ENCODE results near the gene DNAAF5. TPM values are rescaled to one million over a fixed set of nuclear protein-coding genes. Genes with fewer than 3 reads are reported as not detected.

DNAAF5 gene
- total and polyA plus RNA-seq, 2 of the 13 experiments (the other 11 are each of a cell fraction or from before 2014, with no cell fraction given): 11.9 to 21.5 TPM

- no TSS peak for BruUV-seq (replicated peaks)
- intact Hi-C loops (cut with micrococcal nuclease; ENCODE audit: unreplicated experiment): no loop called here
- ATAC-seq (no peak), DNase-seq (ENCODE audit: low spot score) (no peak), FAIRE-seq (no peak)
- CTCF ChIA-PET (ENCODE audit: low intra/inter-chr PET ratio, low total read pairs): no interaction called here
- WGBS (ENCODE audit: low lambda C conversion rate): 87% methylated on average over 11 of the region's 12 CpGs
- H3K79me2 ChIP-seq (ENCODE audit: insufficient read depth, low read length): peaks cover 79% of the 10 kb centered on the region
- no peak overlapping the region for H3K9ac ChIP-seq (ENCODE audit: insufficient read depth, low read depth, low read length)
- H4K20me1 ChIP-seq (ENCODE audit: insufficient read depth, low read length): 0 out of 2 replicates have a peak, but pooled peaks cover 11% of the 10 kb centered on the region
- in situ Hi-C loops (cut with HindIII; ENCODE audit: extremely low pct_ligation_motif_present, low pct_unique_long_range_greater_than_20kb): no loop called here
- H3K4me3 ChIP-seq (replicated peaks in 1 of 3; ENCODE audit: insufficient read depth in 1 of 3, low read depth in 2 of 3, low read length in 3 of 3): no peak overlapping the region
- H3K27ac ChIP-seq (ENCODE audit: extremely low read length, insufficient read depth, low read length): no peak overlapping the region
- peaks cover 2 to 12% of the 10 kb centered on the region in 2 experiments; a peak in 4 of 5 replicates for H3K36me3 ChIP-seq (replicated peaks in 1 of 2; ENCODE audit: control insufficient read depth in 1 of 2, insufficient read depth in 2 of 2, low read length in 2 of 2)
- H3K9me3 ChIP-seq (ENCODE audit: low read length): no peaks in the 10 kb centered on the region
- no peak overlapping the region for H3K4me2 ChIP-seq (ENCODE audit: low read depth, low read length)
- TF ChIP-seq, protein P1, sequence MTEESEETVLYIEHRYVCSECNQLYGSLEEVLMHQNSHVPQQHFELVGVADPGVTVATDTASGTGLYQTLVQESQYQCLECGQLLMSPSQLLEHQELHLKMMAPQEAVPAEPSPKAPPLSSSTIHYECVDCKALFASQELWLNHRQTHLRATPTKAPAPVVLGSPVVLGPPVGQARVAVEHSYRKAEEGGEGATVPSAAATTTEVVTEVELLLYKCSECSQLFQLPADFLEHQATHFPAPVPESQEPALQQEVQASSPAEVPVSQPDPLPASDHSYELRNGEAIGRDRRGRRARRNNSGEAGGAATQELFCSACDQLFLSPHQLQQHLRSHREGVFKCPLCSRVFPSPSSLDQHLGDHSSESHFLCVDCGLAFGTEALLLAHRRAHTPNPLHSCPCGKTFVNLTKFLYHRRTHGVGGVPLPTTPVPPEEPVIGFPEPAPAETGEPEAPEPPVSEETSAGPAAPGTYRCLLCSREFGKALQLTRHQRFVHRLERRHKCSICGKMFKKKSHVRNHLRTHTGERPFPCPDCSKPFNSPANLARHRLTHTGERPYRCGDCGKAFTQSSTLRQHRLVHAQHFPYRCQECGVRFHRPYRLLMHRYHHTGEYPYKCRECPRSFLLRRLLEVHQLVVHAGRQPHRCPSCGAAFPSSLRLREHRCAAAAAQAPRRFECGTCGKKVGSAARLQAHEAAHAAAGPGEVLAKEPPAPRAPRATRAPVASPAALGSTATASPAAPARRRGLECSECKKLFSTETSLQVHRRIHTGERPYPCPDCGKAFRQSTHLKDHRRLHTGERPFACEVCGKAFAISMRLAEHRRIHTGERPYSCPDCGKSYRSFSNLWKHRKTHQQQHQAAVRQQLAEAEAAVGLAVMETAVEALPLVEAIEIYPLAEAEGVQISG (CRISPR knock-in tag; IDR thresholded peaks at IDR 0.05): no peak
- TF ChIP-seq ZNF672 (CRISPR knock-in tag; IDR thresholded peaks at IDR 0.05): no peak
- TF ChIP-seq ELF4 (CRISPR knock-in tag; IDR thresholded peaks at IDR 0.05; ENCODE audit: borderline replicate concordance): no peak
- TF ChIP-seq ZNF839 (CRISPR knock-in tag; IDR thresholded peaks at IDR 0.05; ENCODE audit: borderline replicate concordance): no peak
- TF ChIP-seq, protein P2, sequence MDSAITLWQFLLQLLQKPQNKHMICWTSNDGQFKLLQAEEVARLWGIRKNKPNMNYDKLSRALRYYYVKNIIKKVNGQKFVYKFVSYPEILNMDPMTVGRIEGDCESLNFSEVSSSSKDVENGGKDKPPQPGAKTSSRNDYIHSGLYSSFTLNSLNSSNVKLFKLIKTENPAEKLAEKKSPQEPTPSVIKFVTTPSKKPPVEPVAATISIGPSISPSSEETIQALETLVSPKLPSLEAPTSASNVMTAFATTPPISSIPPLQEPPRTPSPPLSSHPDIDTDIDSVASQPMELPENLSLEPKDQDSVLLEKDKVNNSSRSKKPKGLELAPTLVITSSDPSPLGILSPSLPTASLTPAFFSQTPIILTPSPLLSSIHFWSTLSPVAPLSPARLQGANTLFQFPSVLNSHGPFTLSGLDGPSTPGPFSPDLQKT (CRISPR knock-in tag; IDR thresholded peaks at IDR 0.05; ENCODE audit: borderline replicate concordance): no peak
- POLR2A ChIA-PET: no interaction called here
- H3K27me3 ChIP-seq (ENCODE audit: control insufficient read depth in 1 of 2, insufficient read depth in 2 of 2, low read length in 2 of 2): no peaks in the 10 kb centered on the region
- H3K4me1 ChIP-seq (ENCODE audit: insufficient read depth, low read length): peaks cover 15% of the 10 kb centered on the region
- H2AFZ ChIP-seq (ENCODE audit: low read length): no peak overlapping the region
Observed at GRCh38 chr7:830069-830468, 103.6 kb downstream of the DNAAF5 start.

Data from HepG2 (cell line).